PC-9 (cell line): ENCODE results near the gene GUCY2D. TPM values are rescaled to one million over a fixed set of nuclear protein-coding genes. Genes with fewer than 3 reads are reported as not detected.

Experiments used
- BruUV-seq: library from RNA; stranded (reverse); fragments of 400-500 nt; replicated peaks from 2 replicates; lab custom pipeline; 2021; lab: Mats Ljungman, UMichigan
- CTCF ChIA-PET: fragments of 300-600 bp; sonication (Branson Sonifier 250); formaldehyde crosslinking; loops from one replicate; lab custom pipeline; 2022; ENCODE audit warnings: antibody characterized with exemption; lab: Charles Lee
- POLR2A ChIA-PET: fragments of 300-600 bp; sonication (Branson Sonifier 250); formaldehyde crosslinking; loops from one replicate; lab custom pipeline; 2022; ENCODE audit warnings: antibody characterized with exemption; ENCODE audit not compliant: unreplicated experiment; lab: Charles Lee
- DNase-seq, 2 experiments: peaks; one replicate each; pipeline versions ENCODE4 v3.0.0 to v3.0.0-alpha.2; 2015 to 2022; ENCODE audit warnings: mixed read lengths in 1 of 2
- H2AFZ ChIP-seq: fragments of 200-600 bp; sonication (generic); 2 replicates; pipeline ENCODE4 v1.8.1; 2017; ENCODE audit warnings: antibody characterized with exemption
- H3F3A ChIP-seq: fragments of 200-600 bp; sonication (generic); 2 replicates; pipeline ENCODE4 v1.8.1; 2017; ENCODE audit warnings: antibody characterized with exemption, mild to moderate bottlenecking, low read depth; ENCODE audit not compliant: insufficient read depth
- H3K27ac ChIP-seq: fragments of 200-600 bp; sonication (generic); 2 replicates; pipeline ENCODE4 v1.6.1; 2016; ENCODE audit warnings: mixed run types
- H3K27me3 ChIP-seq: fragments of 200-600 bp; sonication (generic); 2 replicates; pipeline ENCODE4 v1.6.1; 2016; ENCODE audit warnings: low read depth, mixed run types; ENCODE audit not compliant: insufficient read depth
- H3K36me3 ChIP-seq: fragments of 200-600 bp; sonication (generic); 2 replicates; pipeline ENCODE4 v1.6.1; 2016; ENCODE audit warnings: low read depth, mixed run types
- H3K4me1 ChIP-seq: fragments of 200-600 bp; sonication (generic); replicated peaks from 2 replicates; pipeline ENCODE4 v1.6.1; 2016; ENCODE audit warnings: mixed run types; ENCODE audit not compliant: insufficient read depth
- H3K4me2 ChIP-seq: fragments of 200-600 bp; sonication (generic); 2 replicates; pipeline ENCODE4 v1.6.1; 2017; ENCODE audit warnings: mixed run types
- H3K4me3 ChIP-seq: fragments of 200-600 bp; sonication (generic); 2 replicates; pipeline ENCODE4 v1.6.1; 2016; ENCODE audit warnings: mixed run types
- H3K79me2 ChIP-seq: fragments of 200-600 bp; sonication (generic); 2 replicates; pipeline ENCODE4 v1.6.1; 2017; ENCODE audit warnings: low read depth, mixed run types
- H3K9me2 ChIP-seq: fragments of 200-600 bp; sonication (generic); 2 replicates; pipeline ENCODE4 v1.8.1; 2017; ENCODE audit warnings: mild to moderate bottlenecking; ENCODE audit not compliant: insufficient read depth
- H3K9me3 ChIP-seq: fragments of 200-600 bp; sonication (generic); 2 replicates; pipeline ENCODE4 v1.8.1; 2016; ENCODE audit warnings: low read depth; ENCODE audit not compliant: insufficient read depth
- H4K20me1 ChIP-seq: fragments of 200-600 bp; sonication (generic); 2 replicates; pipeline ENCODE4 v1.8.1; 2017; ENCODE audit not compliant: insufficient read depth
- CTCF ChIP-seq: fragments of 200-600 bp; sonication (generic); conservative IDR thresholded peaks from 2 replicates; pipeline ENCODE4 v1.6.1; 2017; ENCODE audit warnings: mixed run types, antibody characterized with exemption, mild to moderate bottlenecking, moderate library complexity
- EZH2 ChIP-seq: fragments of 200-600 bp; sonication (generic); IDR thresholded peaks from 2 replicates; pipeline ENCODE4 v1.8.0; 2017; ENCODE audit warnings: antibody characterized with exemption, low read depth
- intact Hi-C: fragments of 100-400 bp; cut with micrococcal nuclease; formaldehyde crosslinking; loops from one replicate; pipeline ENCODE4 v1.10.0; 2022; ENCODE audit not compliant: unreplicated experiment
- total RNA-seq: library from RNA; stranded (reverse); gene quantifications from 2 replicates; pipeline ENCODE4 v1.2.3, GENCODE V29; 2021

GUCY2D gene
- total RNA-seq, 1 experiment from 2014 or later: 0.79 TPM

GRCh38 chr17:8044819-8045810, 42.7 kb downstream of the GUCY2D start:
- Histone ChIP-seq H4K20me1 (no peaks in the 10 kb centered on the region), H3K9me3 (no peaks in the 10 kb centered on the region), H3K36me3 (no peaks in the 10 kb centered on the region), H3K4me3 (no peak overlapping the region), H3K4me2 (no peak overlapping the region), H3K4me1 (peaks cover 5% of the 10 kb centered on the region; the same call in 1 of the 2 replicates), H3K9me2 (no peaks in the 10 kb centered on the region), H3K27ac (no peak overlapping the region), H2AFZ (no peak overlapping the region), H3K79me2 (no peaks in the 10 kb centered on the region), H3K27me3 (no peaks in the 10 kb centered on the region), H3F3A (peaks cover 9% of the 10 kb centered on the region; the same call in 1 of the 2 replicates)
- no peak for TF ChIP-seq EZH2
- TF ChIP-seq CTCF: no peak
- no peak for DNase-seq
- intact Hi-C loops: loop anchor here (5.0 kb wide), 1 partner anchor 998 kb away; no protein-coding TSS in a partner anchor
- BruUV-seq: no TSS peak
- ChIA-PET POLR2A (no interaction called here), CTCF (interaction anchor here (0.6 kb wide), 1 partner anchor 73 kb away, joined by 6 read pairs; no protein-coding TSS in a partner anchor)

GRCh38 chr17:8046306-8046928, 44.0 kb downstream of the GUCY2D start:
- Histone ChIP-seq H4K20me1 (no peaks in the 10 kb centered on the region), H3K79me2 (no peaks in the 10 kb centered on the region), H3K4me1 (0 out of 2 replicates have a peak, but pooled peaks cover under 1% of the 10 kb centered on the region), H3F3A (no peaks in the 10 kb centered on the region), H3K27me3 (no peaks in the 10 kb centered on the region), H3K4me2 (no peak overlapping the region), H3K9me2 (no peaks in the 10 kb centered on the region), H3K9me3 (no peaks in the 10 kb centered on the region), H3K4me3 (no peak overlapping the region), H2AFZ (no peak overlapping the region), H3K36me3 (no peaks in the 10 kb centered on the region), H3K27ac (no peak overlapping the region)
- TF ChIP-seq EZH2 (no peak), CTCF (no peak)
- BruUV-seq: no TSS peak
- DNase-seq: no peak
- CTCF ChIA-PET: no interaction called here
- intact Hi-C loops: no loop called here
- POLR2A ChIA-PET: no interaction called here

GRCh38 chr17:8046929-8047768, 44.7 kb downstream of the GUCY2D start:
- ChIA-PET CTCF (no interaction called here), POLR2A (no interaction called here)
- no peaks in the 10 kb centered on the region for H3K4me1 ChIP-seq
- no peaks in the 10 kb centered on the region for H4K20me1 ChIP-seq
- intact Hi-C loops: no loop called here
- no peaks in the 10 kb centered on the region for H3K36me3 ChIP-seq
- no peak for TF ChIP-seq CTCF
- TF ChIP-seq EZH2: no peak
- H3F3A ChIP-seq: no peaks in the 10 kb centered on the region
- no peaks in the 10 kb centered on the region for H3K9me2 ChIP-seq
- H3K4me2 ChIP-seq: no peak overlapping the region
- H3K79me2 ChIP-seq: no peaks in the 10 kb centered on the region
- H2AFZ ChIP-seq: no peak overlapping the region
- no peak for DNase-seq
- no peaks in the 10 kb centered on the region for H3K9me3 ChIP-seq
- H3K4me3 ChIP-seq: no peak overlapping the region
- BruUV-seq: no TSS peak
- no peak overlapping the region for H3K27ac ChIP-seq
- H3K27me3 ChIP-seq: no peaks in the 10 kb centered on the region
